Ramos (cell line): Measurements from ENCODE around the gene SRCIN1.

Experiments
- in situ Hi-C: fragments of 300-500 bp; cut with MboI; formaldehyde crosslinking; loops from one replicate; pipeline ENCODE4 v1.14.3; 2022; ENCODE audit warnings: low sequenced_read_pairs; ENCODE audit not compliant: unreplicated experiment

The SRCIN1 gene

DNA sequence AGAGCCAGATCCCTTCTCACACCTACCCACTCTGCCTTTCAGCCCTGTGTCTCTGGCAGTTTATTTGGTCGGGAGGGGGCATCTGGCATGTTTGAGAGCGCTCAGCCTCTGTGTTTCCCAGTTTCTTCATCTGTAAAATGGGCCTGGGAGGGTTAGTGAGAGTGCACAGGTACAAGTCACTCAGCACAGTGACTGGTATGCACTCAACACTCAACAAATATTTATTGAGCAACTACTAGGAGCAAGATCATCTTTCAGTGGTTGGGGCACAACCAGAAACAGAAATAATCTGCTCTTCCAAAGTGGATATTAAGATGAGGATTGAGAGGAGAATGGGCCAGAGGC, 13.7 kb upstream of the SRCIN1 start:
- in situ Hi-C loops: no loop called here

- in situ Hi-C loops: no loop called here
Observed at GRCh38 chr17:38617967-38618760, 12.4 kb upstream of the SRCIN1 start.

DNA sequence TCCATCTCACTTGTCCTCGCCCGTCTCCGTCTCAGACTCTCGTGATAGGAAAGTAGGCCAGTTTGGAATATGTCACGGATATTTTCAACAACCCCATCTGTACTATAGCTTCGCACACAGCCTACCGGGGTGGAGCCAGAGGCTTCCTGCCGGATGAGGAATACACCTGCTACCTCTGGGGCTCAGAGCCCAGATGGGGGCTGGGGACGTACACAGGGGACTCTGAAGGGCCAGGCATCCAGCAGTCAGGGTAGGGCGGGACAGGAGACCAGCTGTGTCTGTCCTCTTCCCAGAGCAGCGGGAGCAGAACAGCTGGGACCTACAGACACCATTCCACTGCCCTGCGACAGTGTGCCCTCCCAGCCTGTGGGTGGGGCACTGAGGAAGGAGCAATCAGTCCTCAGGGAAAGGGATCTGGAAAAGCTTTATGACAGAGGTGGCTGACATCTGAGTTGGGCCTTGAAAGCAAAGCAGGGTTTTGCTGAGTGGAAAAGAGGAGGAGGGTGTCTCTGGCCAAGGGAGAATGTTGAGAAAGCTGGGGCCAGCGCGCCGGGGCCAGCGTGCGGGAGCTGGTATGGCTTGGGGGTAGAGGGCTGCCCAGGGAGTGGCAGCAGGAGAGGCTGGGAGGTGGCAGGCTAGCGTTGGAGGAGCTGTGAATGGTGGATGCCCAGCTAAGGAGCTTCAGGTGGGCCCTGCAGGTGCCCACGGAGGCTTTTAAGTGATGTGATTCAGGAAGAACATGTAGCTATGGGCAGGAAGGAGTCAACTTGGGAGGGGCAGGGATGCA, 11.5 kb upstream of the SRCIN1 start:
- in situ Hi-C loops: no loop called here

DNA sequence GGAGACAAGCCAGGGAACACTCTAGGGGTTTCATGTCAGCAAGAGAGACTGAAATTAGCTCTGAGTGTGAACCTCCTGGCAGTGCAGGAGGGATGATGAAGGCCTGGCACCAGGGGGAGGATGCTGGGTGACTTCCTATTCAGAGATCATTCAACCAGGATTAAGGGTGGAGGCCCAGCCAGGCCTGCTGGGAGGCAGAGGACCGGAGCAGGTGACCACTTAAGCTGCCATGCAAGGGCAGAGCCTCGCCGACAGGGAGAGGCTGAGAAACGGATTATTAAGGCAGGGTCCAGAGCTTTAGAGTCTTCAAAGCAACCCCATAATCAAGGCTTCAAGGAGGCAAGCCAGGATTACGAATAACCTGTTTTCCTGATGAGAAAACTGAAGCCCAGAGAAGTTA, 10.6 kb upstream of the SRCIN1 start:
- in situ Hi-C loops: no loop called here

DNA sequence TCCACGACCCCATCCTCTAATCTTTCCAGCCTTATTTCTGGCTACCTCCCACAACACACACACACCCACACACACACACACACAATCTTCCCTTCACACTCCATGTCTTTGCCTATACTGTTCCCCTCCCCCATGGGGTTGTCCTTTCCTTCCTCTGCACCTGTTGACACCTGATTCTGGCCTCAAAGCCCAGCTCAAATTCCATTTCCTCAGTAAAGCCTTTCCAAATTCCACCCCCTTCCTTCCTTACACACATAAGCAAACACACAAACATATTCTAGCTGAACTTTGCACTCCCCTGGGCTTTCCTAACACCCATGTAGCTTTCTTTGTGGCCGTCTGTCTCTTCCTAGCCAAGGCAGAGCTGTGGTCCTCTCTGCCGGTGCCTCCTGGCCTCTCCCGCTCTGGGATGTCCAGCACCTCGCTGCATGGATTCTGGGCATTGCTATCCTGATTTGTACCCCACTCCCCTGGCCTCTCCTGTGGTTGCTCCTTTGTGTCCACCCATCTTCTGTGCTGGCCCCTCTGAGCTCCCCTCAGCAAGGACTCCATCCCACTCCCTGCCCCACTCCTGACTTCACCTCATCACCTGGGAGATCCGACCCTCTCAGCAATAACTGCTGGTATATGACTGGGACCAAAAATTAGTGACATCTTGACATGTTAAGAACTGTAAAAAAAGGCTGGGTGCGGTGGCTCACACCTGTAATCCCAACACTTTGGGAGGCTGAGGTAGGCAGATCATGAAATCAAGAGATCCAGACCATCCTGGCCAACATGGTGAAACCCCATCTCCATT, 8.4 kb upstream of the SRCIN1 start:
- in situ Hi-C loops: no loop called here

DNA sequence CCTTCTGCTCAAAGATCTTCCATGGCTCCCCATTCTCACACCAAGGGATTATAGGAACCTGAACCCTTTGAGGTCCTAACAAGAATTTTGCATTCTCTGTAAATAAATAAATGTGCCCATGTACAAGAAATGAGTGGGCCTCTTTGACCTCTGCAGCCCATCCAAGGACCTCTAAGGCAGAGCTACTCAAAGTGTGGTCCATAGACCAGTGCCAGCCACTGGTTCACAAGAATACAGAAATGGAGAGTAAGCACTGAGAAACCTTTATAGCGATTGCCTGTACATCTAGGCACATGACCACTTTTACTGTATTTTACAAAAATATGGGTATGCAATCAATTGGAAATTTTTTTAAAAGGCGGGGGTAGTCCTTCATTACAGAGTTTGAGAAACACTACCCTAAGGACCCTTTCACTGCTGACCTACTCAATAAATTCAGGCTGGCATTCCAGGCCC, 7.8 kb upstream of the SRCIN1 start:
- in situ Hi-C loops: no loop called here

- in situ Hi-C loops: no loop called here
Observed at GRCh38 chr17:38611872-38612376, 6.2 kb upstream of the SRCIN1 start.

GRCh38 chr17:38611070-38611786, 5.5 kb upstream of the SRCIN1 start:
- in situ Hi-C loops: no loop called here

DNA sequence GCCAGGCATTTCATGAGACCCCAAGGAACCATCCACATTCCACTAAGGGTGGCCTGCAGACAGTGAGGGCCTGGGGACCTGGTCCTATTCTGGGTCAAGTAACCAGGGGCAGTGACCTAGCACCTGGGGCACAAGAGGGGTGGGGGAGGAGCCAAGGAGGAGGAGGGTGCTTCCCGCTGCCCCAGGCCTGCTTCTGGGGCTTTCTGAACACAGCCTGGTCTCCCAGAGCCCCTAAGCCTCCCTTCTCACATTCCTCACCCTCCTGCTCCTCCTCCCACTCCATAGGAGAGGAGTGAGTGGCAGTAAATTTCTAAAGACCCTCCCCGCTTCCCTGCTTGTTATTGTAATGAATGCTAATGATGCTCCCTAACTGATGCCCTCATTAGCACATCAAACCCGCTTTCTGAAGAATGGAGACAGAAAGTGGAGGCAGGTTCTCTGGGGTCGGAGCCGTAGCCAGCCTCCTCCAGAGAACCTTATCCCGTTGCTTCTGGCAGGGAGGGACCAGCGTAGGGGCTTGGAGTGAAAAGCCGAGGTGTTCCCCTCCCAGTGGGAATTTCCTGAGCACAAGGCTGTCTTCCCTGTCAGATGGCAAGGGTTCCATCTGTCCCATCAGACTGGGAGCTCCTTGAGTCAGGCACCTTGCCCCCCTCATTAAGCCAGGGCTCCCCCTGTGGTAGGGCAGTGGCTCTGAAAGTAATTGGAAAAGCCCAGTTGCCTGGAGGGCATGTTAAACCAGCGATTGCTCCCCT, 3.7 kb upstream of the SRCIN1 start:
- in situ Hi-C loops: no loop called here

DNA sequence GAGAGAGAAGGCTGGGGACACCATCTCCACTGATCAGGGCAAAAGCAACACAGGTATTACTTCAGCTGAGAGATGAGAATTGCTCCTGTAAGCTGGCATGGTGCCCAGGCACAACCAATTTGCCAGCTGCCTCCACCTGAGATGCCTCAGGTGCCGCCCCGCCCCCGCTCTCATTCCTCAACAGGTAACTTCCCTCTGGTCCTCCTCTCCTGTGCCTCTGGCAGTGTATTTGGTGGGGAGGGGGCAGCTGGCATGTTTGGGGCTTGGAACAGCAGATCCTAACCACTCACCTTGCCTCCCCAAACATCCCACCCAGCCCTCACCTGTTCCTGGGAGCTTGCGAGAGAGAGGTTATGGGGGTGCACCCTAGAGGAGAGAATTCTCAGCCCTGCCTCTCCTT, 2.9 kb upstream of the SRCIN1 start:
- in situ Hi-C loops: no loop called here

DNA sequence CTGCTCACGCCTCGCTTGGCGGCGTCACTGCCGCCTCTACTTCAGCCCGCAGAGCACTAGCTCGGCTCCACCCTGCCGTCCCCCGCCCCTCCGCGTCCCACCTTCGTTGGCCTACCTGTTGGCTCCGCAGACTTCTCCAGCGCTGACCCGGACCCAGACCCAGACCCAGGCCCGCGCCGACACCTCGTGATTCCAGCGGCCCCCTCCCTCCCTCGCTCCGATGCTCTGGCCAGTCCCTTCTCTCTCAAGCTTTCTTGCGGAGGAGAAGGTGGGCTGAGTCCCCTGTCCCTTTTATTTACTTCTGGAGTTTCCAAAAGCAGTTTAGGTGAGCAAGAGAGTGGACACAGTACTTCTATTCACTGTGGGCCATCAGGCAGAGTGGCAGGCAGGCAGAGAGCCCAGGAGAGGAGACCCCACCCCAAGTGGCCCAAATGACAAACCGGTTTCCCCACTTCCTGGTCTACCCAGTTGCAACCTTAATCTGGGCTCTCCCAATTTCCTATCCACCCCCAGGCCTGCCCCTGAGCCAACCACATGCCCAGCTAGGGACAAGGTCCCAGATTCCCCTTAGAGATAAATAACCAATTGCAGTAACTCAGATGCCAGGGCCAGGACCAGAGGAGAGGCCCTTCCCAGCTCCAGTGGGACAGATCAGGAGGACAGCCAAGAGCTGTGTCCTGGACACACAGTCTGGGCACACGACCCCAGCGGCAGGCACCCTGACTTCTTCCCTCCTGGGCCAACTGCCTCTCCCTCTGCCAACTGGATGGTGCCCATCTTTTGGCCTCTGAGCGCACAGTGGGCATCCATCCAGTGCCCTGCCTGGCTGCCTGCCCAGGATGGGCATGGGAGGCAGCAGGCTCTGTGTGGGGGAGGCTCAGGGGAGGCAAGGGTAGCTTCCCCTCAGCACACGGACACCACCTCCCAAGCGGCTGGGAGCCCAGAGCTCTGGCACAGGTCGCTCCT, 1.2 kb upstream of the SRCIN1 start:
- in situ Hi-C loops: no loop called here

DNA sequence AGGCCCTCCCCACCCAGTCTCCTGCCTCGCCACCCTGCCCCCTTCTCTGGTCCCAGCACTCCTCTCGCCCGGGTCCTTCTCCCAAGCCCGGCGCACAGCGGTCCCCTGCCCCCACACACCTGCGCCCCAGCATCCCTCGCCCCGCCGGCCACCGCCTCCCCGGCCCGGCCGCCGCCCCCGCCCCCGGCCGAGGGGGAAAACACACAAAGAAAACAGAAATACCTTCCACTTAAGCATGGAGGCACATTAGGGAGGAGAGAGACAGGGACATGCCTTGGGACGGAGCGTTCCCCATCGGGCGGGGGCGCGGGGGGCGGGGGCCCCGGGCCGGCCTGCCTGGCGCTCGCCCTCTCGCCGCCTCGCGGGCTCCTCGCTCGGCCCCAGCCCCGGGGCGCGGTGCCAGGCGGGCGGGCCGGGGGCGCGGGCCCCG, 326 bp downstream of the SRCIN1 start:
- in situ Hi-C loops: no loop called here

GRCh38 chr17:38604479-38605403, 1.0 kb downstream of the SRCIN1 start:
- in situ Hi-C loops: no loop called here

- in situ Hi-C loops: no loop called here
Observed at GRCh38 chr17:38603786-38604478, 1.8 kb downstream of the SRCIN1 start.

GRCh38 chr17:38602956-38603785, 2.6 kb downstream of the SRCIN1 start:
- in situ Hi-C loops: no loop called here

GRCh38 chr17:38602453-38602852, 3.3 kb downstream of the SRCIN1 start:
- in situ Hi-C loops: no loop called here
